NCI-H2196 (cell line): Measurements from ENCODE around the gene CARMIL1.

ENCODE experiments used
- DNase-seq: peaks from one replicate; lab custom pipeline; 2025; ENCODE audit not compliant: unreplicated experiment; lab: John Stamatoyannopoulos, UW

The CARMIL1 gene

DNA sequence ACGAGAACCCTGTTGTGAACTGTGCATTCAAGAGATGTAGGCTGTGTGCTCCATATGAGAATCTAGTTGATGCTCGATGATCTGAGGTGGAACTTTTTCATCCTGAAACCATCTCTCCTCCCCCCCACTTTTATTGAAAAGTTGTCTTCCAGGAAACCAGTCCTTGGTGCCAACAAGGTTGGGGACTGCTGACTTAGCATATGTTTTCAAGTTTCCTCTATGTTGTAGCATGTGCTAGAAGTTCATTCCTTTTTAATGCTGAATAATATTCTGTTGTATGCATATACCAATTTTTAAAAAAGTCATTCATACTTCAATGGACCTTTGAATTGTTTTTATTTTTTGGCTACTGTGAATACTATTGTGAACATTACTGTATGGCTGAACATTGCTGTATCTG is 27.2 kb downstream of the CARMIL1 start:
- DNase-seq: no peak

DNA sequence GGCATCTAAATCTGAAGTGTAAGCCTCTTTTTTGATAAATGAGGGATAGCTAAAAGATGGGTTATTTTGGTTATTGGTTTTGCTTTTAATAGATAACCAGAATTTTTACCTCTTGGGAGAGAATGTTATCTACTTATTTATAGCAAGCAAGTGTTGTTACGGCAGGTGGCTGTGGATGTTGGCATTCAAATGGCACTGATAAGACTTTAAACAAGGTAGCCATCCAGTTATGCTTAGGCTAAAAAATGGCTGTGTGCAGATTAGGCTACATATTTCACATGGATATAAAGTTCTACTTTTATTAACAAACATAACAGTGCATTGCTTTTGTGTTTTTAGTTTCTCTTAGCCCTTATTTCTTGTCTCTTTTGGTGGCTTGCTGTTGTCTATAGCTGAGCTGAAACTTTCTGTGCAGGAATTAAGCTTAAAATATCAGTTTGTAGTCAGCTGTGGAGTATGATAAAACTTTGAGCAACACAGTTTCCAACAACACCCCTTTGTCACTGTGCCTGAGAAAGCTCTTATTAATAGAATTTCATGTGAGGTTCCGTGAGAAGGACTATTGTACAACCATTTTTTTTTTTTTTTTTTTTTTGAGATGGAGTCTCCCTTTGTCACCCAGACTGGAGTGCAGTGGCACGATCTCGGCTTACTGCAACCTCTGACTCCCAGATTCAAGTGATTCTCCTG is 28.8 kb downstream of the CARMIL1 start:
- DNase-seq: no peak

DNA sequence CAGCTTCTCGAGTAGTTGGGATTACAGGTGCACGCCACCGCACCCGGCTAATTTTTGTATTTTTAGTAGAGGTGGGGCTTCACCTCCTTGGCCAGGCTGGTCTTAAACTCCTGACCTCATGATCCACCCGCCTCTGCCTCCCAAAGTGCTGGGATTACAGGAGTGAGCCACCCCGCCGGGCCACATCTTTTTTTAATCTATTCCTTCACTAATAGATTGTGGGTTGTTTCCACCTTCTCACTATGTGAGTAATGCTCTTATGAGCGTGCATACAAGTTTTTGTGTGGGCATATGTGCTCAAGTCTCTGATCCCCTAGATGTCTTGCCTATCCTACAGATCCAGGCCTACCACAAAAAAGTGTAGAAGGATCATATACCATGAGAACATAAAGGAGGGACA is 30.7 kb downstream of the CARMIL1 start:
- DNase-seq: no peak

DNA sequence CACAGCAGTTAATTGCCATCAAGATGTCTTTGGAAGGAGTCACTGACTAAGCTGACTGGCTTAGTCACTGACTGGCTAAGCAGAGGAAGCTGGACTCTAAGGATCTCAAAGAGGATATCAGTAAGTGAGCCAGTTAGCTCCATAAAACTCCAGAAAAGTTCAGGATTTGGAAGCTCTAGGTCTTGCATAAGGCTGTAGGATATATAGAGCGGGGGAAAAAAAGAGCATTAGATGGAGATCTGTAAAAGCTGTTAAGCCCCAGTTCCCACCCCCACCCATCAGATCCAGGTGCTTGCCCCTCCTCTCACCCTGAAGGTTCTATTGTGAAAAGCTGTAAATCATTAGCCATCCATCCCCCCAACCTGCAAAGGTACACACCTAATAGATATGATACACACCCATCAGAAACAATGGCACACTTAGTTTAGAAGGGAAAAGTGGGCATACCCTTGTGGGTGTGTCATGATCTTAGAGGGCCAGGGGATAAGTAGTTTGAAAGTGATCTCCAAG is 32.2 kb downstream of the CARMIL1 start:
- no peak for DNase-seq

DNA sequence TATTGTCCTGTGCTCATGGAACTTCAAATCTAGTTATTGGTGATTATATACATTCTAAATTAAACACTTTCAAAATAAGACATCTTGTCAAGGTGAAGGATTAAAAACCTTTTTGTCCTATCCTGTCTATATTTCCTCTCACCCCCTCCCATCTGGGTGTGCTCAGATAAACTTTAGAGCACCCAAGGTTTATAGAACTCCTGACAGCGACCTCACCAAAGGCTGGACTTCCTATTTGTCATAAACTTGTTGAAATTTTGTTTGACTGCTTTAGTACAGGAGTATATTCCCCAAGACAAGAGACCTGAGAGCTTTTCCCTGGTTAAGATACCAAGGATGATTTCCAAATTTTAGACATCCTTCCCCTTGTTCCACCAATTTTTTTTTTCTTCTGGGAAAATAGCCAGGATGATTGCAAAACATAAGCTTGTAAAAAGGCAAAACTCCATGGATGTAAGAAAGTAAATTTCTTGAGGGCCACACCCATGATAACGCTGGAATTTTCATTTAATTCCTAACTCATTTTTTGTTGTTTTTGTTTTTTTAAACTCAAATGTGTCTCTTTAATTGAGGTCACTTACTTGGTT is 33.0 kb downstream of the CARMIL1 start:
- DNase-seq: no peak

DNA sequence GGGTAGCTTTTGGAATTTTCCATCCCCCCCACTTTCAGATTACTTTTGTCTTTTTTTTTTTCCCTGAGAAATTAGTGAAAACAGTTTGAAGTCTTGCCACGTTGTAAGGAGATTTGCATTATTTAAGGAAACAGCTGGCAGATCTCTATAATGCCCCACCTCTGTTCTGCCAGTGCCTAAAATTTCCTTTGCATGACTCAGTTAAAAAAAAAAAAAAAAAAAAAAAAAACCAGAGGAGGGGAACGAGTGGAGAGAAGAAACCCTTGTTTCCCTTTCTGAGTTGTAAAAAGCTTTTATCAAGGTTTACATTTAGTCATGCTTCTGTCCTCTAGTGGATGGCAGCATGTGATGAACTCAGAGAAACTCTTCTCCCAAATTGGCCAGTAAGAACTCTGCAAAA is 33.5 kb downstream of the CARMIL1 start:
- no peak for DNase-seq

DNA sequence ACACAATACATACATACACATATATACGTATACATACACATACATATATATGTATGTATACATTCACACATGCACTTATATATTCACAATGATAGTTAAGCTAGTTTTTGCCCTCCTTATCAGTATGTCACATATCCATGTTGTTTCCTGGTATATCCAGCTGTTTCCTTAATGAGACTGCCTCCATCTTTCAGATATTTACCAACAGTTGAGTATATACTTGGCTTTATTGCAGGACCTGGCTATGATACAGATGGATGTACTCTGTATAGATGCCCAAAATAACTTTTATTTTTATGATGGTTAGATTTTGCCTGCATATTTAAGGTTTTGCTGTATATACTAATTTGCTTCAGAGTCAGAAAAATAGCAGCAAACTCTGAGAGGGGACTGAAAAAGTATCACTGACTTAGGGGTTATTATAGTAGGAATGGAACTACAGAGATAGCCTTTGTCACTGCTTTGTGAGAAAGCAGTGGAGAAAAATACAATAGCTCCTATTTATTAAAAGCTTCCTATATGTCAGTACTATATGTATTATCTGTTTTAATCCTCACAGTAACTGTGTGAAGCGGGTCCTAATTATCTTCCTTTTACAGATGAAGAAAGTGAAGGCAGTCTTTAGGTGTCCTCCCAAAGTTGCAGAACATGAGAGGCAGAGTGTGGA is 35.5 kb downstream of the CARMIL1 start:
- no peak for DNase-seq

DNA sequence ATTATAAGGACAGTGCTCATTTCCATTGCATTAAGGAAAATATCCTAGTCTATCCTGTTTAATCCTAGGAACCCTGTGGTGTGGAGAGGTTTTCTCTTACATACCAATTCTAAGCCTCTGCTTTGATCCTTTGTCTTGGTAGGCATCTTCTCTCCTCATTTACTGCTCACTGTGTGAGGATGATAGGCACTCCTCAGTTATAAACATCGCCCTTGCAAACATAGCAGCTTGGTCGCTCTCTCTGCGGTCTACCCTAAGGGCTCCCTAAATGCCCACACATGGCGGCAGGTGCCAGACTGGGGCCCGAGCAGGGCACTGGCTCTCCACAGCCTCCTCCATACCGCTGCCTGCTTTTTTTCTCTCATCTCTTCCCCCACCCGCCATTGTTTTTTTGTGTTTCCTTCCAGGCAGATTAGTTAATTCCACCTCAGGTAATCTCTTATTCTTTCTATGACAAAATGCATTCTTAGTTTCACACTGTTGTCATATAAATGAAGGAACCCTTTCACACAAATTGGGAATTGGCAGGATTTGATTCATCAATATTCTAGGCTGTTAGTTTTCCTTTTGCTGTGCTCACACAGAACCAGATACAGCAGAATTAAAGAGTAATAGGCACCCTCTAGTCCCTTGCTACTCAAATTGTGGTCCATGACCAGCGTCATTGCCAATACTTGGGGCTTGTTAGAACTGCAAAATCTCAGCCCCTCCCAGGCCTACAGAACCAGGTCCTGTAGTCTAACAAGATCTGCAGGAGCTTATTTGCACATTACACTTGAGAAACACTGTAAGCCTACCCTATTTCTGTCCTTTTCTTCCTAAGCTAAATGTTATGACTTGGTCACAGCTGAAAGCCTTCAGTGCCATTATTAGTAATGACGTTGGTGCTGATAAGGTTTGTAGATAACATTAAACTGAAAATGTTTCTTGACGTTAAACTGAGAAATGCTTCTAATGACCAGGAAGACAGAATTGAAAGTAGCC is 36.3 kb downstream of the CARMIL1 start:
- DNase-seq: no peak

DNA sequence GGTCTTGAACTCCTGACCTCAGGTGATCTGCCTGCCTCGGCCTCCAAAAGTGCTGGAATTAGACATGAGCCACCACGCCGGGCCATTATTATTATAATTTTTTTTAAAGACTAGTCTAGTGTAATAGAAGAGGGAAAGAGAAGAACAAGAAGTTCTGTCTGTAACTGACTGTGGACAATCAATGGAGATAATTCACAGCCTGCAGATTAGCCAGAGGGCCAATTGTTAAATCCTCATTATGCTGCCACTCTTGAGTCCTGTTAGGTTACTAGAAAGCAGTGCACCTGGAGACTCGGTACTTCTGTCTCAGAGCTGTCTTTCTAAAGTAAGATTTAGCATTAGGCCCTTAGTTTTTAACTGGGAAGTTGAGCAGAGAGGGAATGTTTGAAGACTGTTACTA is 37.5 kb downstream of the CARMIL1 start:
- DNase-seq: no peak

DNA sequence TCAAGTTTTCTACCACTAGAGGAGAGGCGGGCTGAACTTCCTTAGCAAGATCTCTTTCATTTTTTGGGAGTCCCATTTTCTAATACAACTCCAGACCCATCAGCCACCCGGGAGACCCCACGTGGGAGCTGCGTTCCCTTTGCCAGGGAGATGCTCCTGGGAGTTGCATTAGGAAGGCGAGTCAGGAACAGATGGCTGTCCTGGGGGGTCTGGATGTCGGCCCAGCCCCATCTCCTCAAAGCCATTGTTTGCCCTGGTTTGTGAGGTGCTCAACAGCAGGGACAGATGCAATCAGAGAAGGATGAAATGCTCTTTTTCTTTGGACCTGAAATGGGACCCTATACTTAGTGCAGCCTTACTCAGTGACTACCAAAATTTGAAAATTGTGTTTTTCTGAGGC is 39.4 kb downstream of the CARMIL1 start:
- DNase-seq: no peak

DNA sequence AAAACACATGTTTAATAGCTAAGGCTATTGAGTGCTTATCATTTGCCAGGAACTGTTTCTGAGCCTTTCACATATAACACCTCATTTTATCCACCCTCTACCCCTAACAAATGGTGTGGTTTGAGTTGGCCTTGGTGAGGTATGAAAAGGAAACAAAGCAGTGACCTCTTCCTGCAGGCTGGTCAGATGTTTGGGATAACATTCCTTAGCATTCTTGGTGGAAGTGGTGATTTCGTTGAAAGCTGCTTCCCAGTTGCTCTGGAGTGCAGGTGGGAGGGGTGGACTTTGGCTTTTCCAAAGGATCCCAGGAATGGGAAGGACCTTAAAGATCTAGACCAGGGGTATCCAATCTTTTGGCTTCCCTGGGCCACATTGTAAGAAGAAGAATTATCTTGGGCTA is 41.3 kb downstream of the CARMIL1 start:
- DNase-seq: no peak

DNA sequence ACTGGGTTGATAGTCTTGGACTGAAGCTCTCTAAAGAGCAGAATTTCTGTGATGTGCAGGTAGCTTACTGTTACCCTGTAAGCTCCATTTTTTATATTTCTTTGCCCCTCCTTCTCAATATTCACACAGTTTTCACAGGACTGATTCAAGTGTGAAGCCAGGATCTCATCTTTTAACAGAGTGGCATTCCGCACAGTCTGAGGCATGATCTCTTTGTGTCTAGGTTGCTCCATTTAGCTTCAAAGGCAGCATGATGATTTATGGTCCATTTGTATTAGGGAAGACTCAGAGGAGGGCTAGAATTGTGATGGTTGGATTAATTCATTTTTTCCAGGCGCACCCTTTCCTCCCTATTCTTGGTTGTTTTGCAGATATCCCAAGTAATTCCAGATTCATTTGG is 43.5 kb downstream of the CARMIL1 start:
- no peak for DNase-seq

DNA sequence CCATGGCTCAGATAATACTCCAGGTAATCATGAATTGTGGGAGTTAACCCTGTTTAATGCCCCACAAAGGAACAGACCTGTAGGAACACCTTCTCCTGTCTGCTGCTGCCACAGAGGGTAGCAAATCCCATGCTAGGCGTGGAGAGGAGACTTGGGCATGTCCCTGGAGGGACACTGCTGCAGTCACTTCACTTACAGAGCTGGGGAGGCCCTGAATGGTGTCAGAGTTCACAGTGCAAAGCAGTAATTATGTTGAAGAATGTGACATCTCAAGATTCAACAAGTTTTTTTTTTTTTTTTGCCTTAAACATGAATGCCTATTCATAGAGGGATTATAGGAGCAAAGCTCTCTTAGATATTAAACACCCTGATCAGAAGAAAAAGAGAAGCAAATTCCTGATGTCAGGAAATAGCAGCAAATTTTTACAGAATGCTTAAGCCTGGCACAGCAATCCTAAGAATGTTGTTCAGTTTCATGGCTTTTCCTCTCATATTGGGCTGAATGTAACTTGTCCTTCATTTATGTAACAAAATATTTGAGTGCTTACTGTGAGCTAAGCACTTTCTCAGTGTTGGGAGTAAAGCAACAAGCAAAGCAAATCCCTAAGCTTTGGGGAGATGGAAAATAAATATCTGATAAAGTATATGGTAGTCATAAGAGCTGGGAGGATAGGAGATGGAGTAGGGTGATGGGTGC is 45.0 kb downstream of the CARMIL1 start:
- DNase-seq: no peak

DNA sequence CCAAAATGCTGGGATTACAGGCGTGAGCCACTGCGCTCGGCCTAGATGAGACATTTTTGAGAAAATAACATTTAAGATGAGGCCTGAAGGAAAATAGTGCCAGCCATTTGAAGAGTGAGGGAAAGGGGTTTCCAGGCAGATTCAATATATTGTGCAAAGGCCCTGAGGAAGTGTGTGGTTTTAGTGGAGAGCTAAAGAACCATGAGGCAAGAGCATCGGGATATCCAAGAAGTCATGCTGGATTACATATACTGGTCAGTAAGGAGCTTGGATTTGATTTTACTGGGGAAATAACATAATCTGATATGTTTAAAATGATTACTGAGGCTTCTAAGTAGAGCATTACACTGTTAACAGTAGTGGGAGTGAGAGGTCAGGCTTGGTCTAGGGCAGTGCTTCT is 47.0 kb downstream of the CARMIL1 start:
- no peak for DNase-seq

DNA sequence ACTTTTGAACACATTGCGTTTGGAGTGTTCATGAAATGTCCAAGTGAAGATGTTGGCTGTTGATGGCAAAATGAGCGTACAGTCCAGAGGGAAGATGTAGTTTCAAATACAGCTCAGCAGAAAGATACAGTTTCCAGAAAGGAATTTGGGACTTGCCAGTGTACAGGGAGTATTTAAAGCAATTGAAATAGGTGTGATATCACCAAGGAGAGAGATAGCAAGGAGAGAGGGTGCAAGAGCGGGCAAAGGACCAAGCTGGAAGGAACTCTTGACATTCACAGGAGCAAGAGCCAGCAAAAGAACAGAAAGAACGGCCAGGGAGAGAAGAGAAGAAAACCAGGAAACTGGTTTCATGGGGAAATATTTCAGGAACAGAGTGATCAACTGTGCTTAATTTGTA is 47.8 kb downstream of the CARMIL1 start:
- DNase-seq: no peak

DNA sequence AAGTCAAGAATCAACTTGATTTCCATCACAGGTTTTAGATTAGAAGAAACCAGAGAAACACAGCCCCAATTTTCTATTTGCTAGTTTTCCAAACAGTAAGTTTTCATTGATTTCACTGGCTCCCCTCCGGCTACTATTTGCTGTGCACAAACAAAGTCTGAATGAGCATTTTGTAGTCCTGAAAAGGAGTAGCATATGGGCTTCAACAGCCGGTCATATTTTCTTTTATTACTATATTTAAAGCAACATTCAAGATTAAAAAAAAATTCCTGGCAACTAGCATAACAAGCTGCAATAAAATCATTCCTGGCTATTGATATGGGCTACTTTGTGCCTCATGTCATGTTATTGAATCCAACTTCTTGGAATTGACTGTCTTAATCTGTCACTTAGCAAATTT is 48.3 kb downstream of the CARMIL1 start:
- no peak for DNase-seq

DNA sequence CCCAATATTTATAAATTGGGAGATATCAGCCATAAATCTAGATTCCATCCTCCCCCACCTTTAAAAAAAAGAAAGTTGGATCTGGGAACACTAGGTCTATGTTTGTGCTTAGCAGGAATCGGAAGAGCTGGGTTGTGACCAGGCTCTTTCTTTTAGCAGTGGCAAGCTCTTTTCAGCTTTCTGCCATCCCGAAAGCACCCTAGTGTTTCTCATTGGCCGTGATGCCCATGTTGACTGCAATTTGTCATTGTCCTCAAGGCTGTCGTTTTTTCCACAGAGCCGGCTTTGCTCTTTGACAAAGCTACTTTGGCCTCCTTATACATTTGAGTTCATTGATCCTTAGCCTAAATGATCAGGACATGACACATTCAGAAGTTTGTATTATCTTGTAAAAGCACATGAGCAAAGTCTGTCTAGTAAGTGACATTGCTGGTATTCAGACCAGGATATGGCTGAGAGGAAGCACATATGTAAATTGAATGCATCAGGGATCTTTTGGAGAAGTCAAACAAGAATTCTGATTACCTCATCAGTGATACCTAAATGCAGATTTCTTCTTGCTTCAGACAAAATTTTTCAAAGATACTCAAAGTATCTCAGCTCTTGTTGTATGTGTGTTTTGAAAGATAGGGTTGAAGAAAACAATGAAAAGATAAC is 50.1 kb downstream of the CARMIL1 start:
- no peak for DNase-seq

DNA sequence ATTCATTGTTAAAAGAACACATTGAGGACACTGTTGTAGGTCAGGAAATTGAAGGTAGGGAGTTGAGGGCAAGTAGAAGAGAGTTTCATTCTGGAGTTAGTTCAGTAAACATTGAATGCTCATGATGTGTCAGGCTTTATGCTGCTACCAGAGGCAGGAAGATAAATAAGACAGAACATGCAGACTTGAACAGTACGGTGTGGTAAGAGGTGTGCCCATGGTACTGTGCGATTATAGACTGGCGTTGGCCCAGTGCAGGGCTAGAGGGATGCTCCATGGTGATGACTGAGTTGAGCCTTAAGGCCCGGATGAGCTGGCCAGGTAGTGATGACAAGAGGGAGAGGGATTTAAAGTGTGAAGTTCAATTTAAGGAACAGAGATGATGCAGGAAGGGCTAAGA is 50.8 kb downstream of the CARMIL1 start:
- no peak for DNase-seq

DNA sequence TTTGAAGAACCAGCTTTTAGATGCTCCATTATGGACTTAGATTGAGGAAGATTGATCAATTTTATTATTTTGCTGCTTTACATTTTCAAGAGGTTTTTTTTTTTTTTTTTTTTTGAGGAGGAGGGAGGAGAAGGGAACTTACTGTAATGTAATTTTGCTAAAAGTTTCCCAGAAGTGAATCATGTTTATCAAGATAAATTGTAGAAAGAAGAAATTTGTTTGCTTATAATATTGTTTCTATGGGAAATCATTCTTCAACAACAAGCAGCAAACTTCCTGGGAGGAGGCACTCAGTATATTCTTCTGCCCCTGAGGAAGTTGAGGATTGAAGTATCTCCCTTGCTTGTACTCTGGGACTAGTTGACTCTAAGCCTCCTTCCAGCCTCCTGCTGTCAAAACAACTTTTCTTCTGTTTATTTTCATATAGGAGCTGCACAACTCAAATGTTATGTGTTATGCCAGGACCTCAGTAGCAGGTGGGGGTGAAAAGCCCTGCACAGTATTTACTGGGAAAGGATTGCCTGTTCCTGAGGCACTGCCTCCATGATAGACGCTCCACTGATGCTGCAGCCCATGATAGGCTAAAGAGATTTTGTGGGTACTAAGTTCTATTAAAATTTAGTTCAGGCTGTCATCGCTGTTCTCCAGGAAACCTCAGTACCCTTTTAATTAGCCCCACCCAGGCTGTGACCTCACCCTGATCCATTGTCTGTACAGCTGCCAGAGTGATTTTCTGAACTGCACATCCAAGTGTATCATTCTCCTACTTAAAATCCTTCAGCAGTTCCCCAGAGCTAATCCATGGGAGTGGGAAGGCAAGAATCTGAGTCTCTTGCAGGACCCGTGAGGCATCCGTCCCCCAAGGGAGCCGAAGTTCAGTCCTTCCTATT is 51.9 kb downstream of the CARMIL1 start:
- DNase-seq: no peak
